HL-60 (cell line): Measurements from ENCODE around the gene RABGEF1.

Experiments used
- CTCF ChIP-seq: IDR thresholded peaks from one replicate; pipeline ENCODE4 v1.5.1; 2011; ENCODE audit warnings: low read length, control low read depth, inconsistent platforms; ENCODE audit not compliant: insufficient read depth
- GABPA ChIP-seq: IDR thresholded peaks from 2 replicates; pipeline ENCODE4 v1.6.1; 2012; ENCODE audit warnings: low read depth
- POLR2AphosphoS5 ChIP-seq: IDR thresholded peaks from 2 replicates; pipeline ENCODE4 v1.6.1; 2012; ENCODE audit warnings: low read depth
- REST ChIP-seq: IDR thresholded peaks from 2 replicates; pipeline ENCODE4 v1.6.1; 2012; ENCODE audit warnings: low read depth; ENCODE audit not compliant: insufficient replicate concordance
- SPI1 ChIP-seq: IDR thresholded peaks from 2 replicates; pipeline ENCODE4 v1.6.1; 2012; ENCODE audit warnings: low read depth, mild to moderate bottlenecking, borderline replicate concordance

GRCh38 chr7:66844552-66845378 is 104.2 kb downstream of the RABGEF1 start:
- TF ChIP-seq CTCF (no peak), POLR2AphosphoS5 (peak; percentile 86; the same call in 1 of the 2 replicates), REST (peak; percentile 36), GABPA (no peak), SPI1 (no peak)
